Measurements from ENCODE around the gene STK32B.

DNA sequence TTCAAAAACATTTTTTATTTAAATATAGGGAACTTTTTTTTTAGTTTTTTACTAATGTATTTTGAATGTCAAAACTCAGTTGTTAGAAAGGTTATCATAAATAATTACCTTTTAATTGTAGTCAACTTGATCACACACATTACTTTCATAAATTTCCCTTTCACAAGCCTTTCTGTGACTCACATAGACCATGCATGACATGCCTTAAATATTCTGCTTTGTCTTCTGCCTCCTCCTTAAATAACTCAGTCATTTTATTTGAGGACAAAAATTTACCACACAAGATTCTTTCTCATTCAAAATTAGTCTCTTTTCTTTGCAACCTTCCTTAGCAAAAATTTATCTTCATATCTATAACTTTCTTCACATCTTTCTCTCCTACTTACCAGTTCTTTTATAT is 437.1 kb downstream of the STK32B start:
- TF ChIP-seq FOS (IDR thresholded peaks at IDR 0.05; ENCODE audit: borderline replicate concordance, insufficient read depth, low read length), result no peak
- no peak for TF ChIP-seq EZH2 (IDR thresholded peaks at IDR 0.05; ENCODE audit: borderline replicate concordance, low read depth, low read length, severe bottlenecking)
- TF ChIP-seq POLR2AphosphoS5 (IDR thresholded peaks at IDR 0.05; ENCODE audit: insufficient read depth, low read depth, low read length), result no peak
- TF ChIP-seq, protein P1, sequence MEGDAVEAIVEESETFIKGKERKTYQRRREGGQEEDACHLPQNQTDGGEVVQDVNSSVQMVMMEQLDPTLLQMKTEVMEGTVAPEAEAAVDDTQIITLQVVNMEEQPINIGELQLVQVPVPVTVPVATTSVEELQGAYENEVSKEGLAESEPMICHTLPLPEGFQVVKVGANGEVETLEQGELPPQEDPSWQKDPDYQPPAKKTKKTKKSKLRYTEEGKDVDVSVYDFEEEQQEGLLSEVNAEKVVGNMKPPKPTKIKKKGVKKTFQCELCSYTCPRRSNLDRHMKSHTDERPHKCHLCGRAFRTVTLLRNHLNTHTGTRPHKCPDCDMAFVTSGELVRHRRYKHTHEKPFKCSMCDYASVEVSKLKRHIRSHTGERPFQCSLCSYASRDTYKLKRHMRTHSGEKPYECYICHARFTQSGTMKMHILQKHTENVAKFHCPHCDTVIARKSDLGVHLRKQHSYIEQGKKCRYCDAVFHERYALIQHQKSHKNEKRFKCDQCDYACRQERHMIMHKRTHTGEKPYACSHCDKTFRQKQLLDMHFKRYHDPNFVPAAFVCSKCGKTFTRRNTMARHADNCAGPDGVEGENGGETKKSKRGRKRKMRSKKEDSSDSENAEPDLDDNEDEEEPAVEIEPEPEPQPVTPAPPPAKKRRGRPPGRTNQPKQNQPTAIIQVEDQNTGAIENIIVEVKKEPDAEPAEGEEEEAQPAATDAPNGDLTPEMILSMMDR (IDR thresholded peaks at IDR 0.05; ENCODE audit: extremely low read depth in 1 of 2, insufficient read depth in 1 of 2, low read depth in 1 of 2, low read length in 2 of 2), result no peak

All from endothelial cell of umbilical vein (primary cell).